Activated effector memory CD4-positive, alpha-beta T cell treated with anti-CD3 and anti-CD28 coated beads, Interleukin-2, amount 50 U/mL, for 16 hours (primary cell): Measurements from ENCODE around the gene CD52.
"Not testable (repeated sequence)": the region's sequence is repeated elsewhere in the genome, so short reads cannot be mapped to it uniquely, and the experiment has no call there.

ENCODE experiments used
- DNase-seq: peaks from one replicate; pipeline ENCODE4 v3.0.0-alpha.2; 2020

The CD52 gene

GRCh38 chr1:26284597-26285347 is 33.0 kb upstream of the CD52 start:
- DNase-seq: peak; percentile 98

- peak; percentile 81 for DNase-seq
These were observed 32.2 kb upstream of the CD52 start for GRCh38 chr1:26285366-26286063.

DNA sequence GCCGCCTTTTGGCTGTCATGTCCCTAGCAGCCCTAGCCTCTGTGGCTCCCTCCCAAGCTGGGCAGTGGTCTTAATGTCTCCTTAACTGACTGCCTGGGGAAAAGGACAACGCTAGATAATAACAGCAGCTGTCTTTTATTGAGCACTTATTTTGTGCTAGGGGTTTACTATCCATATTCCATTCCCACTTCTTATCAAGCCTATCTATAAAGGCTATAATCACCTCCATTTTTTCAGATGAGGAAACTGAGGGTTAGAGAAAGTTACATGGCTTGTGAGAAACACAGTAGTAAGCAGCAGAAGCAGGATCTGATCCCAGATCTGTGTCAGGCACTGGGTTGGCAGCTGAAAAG is 31.7 kb upstream of the CD52 start:
- no peak for DNase-seq

DNA sequence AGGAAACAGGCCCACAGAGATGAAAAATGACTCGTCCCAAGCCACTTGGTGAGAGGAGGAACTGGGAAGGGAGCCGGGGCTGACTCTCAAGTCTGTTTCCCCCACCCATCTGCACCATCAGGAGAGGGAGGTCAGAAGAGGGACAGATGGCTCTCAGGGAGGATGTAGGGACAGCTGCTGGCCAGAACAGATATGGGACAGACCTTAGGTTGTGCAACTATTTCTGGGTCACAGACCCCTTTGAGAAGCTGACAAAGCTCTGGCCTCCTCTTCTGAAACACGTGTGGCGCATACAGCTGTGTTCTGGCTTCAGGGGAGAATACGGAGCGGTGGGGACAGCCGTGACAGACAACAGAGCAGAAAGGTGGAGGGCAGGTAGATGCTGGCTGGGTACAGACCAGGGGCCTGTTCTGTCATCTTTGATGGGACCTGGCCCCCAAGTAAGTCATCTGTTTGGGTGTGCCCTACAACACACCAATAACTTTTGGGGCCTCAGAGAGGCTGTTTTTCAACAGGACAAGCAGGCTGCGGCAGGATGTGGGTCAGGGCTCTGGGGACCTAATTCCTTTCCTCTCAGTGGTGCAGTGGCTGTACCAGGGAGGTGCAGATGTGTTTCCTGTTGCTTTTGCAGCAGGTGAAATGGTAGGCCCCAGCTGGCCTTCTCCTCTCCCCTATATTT is 30.6 kb upstream of the CD52 start:
- peak; percentile 85 for DNase-seq

DNA sequence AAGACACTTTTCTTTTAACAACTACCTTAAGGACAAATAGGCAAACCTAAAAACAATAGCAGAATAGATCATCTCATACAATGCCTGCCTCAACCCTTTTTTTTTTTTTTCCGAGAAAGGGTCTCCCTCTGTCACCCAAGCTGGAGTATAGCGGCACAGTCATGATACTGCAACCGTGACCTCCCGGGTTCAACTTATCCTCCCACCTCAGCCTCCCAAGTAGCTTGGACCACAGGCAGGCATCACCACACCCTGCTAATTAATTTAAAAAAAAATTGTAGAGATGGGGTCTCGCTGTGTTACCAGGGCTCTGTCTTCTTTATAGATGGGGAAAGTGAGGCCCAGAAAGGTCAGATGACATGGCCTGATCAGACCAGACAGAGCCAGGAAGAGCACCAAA is 29.9 kb upstream of the CD52 start:
- no peak for DNase-seq

- peak; percentile 88 for DNase-seq
These were observed 29.3 kb upstream of the CD52 start for GRCh38 chr1:26288311-26288941.

DNA sequence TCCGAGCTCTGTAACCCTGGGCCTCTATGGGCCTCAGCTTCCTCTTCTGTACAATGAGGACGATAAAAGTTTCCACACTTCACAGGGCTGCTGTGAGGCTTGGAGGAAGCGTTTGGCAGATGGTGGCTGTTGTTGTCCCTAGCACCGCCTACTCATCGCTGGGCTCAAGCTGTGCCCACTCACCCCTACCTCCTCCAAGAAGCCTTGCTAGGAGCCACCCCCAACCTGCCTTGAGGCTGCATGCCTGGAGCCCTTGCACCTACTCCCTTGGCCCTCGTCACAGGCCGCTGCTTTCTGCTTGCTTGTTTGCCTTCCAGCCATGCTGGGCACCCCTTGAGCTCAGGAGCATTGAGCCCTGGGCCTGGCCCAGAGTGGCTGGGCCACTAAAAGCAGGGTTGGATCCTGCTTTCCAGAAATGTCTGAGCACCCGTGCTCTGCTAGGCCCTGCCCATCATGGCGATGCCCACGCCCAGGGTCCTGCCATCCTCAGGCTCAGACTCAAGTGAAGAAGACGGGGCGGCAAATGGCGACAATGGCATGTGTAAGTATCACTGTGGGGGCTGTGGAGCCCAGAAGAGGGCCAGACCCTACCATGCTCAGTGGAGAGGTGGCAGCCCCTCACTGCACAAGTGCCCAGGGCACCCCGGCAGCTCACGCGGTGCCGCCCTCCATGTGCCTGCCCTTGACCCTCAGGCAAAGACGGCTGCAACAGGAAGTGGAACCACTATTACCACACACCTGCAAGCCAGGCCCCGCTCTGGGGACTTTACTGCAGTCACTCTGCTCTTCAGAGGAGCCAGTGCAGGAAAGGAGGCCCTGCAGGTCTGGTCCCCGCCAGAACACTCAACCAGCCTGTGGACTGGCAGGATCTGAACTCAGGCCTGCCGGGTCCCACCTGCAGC is 28.3 kb upstream of the CD52 start:
- DNase-seq: peak; percentile 72

- no peak for DNase-seq
These were observed 27.5 kb upstream of the CD52 start for GRCh38 chr1:26290122-26290881.

- no peak for DNase-seq
These were observed 26.9 kb upstream of the CD52 start for GRCh38 chr1:26290882-26291261.

- DNase-seq: no peak
These were observed 26.3 kb upstream of the CD52 start for GRCh38 chr1:26291433-26291832.

DNA sequence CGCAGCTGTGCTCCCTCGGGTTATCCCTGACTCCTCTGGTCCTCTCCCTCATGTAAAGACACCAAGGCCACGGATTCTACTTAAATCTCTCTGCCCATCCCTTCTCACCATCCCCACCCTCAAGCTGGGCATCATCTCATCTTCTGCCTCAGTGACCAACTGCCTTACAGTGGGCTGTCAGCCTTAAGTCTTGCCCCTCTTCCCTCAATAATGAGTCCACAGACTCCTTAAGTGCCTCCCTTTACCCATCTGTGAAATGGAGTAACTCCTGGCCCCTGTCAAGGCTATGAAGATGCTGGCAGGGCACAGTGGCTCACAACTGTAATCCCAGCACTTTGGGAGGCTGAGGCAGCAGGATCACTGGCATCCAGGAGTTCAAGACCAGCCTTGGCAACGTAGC is 25.8 kb upstream of the CD52 start:
- no peak for DNase-seq

- not testable (repeated sequence) for DNase-seq
These were observed 25.0 kb upstream of the CD52 start for GRCh38 chr1:26292735-26293134.

- DNase-seq: no peak
These were observed 23.8 kb upstream of the CD52 start for GRCh38 chr1:26293911-26294463.

DNA sequence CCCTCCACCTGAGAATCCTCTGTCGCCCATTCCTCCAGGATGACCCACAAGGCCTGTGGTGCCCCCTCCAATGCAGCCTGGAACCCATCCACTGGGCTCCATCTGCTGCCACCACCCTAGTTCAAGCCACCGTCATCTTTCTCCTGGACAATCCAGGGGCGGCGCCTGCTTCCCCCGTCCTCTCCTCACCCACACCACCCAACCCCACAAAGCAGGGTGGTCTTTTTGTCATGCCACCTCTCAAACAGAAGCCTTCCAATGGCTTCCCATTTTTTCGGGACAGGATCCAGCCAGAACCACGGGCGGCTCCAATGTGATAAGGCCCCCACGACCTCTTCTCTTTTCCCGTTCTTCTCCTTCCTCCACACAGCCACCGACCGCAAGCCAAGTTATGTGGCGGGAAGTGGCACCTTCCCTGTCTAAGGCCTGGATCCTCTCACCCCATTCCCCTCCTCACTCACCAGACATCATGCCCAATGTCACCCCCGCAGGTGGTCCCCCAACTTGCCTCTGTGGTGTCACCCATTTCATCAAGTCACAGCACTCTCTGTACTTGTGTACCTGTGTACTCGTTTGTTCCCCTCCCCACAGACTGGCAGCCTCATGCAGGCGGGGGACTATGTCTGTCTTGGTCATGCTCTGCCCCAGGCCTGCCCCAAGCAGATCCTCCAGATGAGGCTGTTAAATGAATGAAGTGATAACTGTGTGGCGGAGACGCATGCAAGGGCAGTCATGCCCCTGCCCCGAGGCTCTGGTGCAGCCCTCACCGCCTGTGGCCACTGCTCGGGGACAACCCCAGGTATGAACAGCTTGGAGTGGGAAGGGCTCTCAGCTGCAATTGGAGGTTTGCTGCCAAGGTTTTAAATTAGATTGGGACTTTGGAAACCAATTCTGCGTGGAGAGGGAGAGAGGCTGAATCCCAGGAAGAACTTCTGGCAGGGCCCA is 22.3 kb upstream of the CD52 start:
- DNase-seq: no peak

DNA sequence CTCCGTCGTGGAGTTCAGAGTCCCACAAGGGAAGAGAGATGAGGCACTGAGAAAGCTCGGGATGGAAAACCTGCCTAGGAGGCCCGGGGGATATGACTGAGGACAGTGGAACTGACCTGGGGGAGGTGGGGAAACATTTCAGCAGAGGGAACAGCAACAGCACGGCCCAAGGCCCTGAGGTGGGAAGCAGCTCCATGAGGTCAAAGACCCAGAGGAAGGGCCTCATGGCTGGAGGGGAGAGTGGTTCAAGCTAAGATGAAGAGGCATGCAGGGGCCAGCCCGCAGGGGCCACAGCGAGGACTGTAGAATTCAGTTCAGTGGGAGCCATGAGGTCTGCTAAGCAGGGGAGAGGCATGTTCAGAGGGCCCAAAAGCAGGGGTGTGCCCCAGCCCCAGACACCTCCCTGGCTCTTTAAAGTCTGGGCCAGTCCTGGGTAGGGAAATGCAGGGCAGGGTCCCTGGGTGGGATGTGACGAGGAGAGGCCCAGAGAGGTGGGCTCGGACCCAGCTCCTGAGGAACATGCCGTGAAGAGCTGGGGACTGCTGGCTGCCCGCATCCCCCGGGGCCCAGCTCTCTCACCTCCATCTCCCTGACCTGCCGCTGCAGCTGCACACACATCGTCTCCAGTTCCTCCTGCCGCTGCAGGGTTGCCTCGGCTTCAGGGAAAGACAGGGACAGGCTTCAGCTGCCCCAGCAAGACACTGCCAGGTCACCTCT is 21.3 kb upstream of the CD52 start:
- no peak for DNase-seq

DNA sequence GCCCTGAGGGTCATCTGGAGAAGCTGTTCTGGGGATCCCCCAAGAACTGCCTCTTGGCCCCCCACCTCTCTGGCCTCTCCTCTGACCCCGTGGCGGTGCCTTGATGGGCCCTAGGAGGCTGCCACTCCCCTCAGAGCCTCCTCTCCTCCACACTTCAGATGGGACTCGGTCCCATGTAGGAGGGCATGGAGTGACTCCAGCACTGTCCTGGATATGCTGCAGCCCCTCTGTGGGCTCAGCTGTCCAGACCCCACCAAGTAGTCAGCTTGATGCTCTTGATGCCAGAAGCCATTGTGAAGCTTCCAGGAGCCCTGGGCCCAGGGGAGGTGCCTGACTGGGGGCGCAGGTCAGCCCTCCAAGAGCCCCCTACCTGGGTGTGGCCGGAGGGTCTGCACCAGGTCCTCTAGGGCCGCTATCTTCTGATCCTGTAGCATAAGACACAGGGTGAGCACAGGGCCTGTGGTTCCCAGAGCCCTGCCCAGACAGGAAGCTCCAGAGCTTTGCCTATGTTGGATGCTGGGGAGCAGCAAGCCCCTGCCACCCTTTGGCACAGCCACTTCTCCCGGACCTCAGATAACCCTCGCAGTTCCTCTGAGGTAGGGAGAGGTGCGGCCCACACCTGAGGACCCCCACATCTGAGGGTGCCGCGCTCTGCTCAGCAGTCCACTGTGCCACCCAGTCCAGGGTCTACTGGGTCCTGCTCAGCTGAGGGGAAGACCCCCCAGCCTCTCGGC is 20.5 kb upstream of the CD52 start:
- DNase-seq: no peak

GRCh38 chr1:26297791-26298124 is 20.0 kb upstream of the CD52 start:
- no peak for DNase-seq

GRCh38 chr1:26300578-26301275 is 17.0 kb upstream of the CD52 start:
- no peak for DNase-seq
